ENCODE measurements around the gene CPA2. TPM values are rescaled to one million over a fixed set of nuclear protein-coding genes. Genes with fewer than 3 reads are reported as not detected.

CPA2 gene
- total and polyA plus RNA-seq, 7 donors = 0.23 to 0.32 (median 0.30) TPM; not detected in 4

DNA sequence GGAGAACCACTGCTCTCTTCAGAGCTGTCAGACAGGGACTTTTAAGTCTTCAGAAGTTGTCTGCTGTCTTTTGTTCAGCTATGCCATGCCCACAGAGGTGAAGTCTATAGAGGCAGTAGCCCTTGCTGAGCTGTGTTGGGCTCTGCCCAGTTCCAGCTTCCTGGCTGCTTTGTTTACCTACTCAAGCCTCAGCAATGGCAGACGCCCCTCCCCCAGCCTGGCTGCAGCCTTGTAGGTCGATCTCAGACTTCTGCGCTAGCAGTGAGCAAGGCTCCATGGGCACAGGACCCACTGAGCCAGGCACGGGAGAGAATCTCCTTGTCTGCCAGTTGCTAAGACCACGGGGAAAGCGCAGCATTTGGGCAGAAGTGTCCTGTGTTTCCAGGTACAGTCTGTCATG lies 12.1 kb upstream of the CPA2 start:
- Histone ChIP-seq H3K9me3 (peaks cover 24% of the 10 kb centered on the region), H3K36me3 (ENCODE audit: insufficient read depth in 1 of 2, low read depth in 1 of 2) (no peaks in the 10 kb centered on the region), H3K27me3 (ENCODE audit: insufficient read depth in 3 of 3, low read length in 2 of 3) (no peaks in the 10 kb centered on the region), H3K27ac (no peak overlapping the region), H3K4me3 (no peak overlapping the region), H3K4me1 (no peaks in the 10 kb centered on the region)
- TF ChIP-seq, protein P1, sequence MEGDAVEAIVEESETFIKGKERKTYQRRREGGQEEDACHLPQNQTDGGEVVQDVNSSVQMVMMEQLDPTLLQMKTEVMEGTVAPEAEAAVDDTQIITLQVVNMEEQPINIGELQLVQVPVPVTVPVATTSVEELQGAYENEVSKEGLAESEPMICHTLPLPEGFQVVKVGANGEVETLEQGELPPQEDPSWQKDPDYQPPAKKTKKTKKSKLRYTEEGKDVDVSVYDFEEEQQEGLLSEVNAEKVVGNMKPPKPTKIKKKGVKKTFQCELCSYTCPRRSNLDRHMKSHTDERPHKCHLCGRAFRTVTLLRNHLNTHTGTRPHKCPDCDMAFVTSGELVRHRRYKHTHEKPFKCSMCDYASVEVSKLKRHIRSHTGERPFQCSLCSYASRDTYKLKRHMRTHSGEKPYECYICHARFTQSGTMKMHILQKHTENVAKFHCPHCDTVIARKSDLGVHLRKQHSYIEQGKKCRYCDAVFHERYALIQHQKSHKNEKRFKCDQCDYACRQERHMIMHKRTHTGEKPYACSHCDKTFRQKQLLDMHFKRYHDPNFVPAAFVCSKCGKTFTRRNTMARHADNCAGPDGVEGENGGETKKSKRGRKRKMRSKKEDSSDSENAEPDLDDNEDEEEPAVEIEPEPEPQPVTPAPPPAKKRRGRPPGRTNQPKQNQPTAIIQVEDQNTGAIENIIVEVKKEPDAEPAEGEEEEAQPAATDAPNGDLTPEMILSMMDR (IDR thresholded peaks at IDR 0.05) = no peak
- ATAC-seq (no peak), DNase-seq (no peak)
- intact Hi-C loops (cut with DNase I) = no loop called here
- 79 to 93% (median 88%) methylated on average over 6 of the region's 6 CpGs for WGBS, 3 donors

DNA sequence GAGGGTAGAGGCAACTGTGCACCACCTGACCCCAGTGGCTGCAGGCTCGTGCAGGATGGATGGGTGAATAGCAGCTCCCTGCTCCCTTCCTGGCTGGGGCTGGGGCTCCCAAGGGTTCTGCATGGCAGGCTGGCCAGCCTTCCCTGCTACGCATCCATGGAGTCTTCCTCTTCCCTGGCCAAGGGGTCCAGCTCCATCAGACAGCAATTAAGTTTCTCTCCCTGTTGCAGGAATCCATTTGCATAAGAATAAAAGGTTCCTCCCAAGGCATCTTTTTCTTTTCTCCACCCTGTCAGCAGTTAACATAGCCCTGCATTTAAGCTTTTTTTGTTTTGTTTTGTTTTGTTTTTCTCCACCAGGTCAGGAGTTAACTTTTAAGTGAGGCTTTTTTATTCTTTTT lies 10.0 kb upstream of the CPA2 start:
- Histone ChIP-seq H3K36me3 (ENCODE audit: insufficient read depth in 1 of 2, low read depth in 1 of 2) (no peaks in the 10 kb centered on the region), H3K27me3 (ENCODE audit: insufficient read depth in 3 of 3, low read length in 2 of 3) (no peaks in the 10 kb centered on the region), H3K4me3 (no peak overlapping the region), H3K4me1 (no peaks in the 10 kb centered on the region), H3K27ac (no peak overlapping the region), H3K9me3 (peaks cover 29% of the 10 kb centered on the region)
- TF ChIP-seq, protein P1 (IDR thresholded peaks at IDR 0.05) = no peak
- ATAC-seq = no peak
- no peak for DNase-seq
- 63 to 84% (median 84%) methylated on average over 2 of the region's 2 CpGs for WGBS, 3 donors
- intact Hi-C loops (cut with DNase I) = no loop called here

DNA sequence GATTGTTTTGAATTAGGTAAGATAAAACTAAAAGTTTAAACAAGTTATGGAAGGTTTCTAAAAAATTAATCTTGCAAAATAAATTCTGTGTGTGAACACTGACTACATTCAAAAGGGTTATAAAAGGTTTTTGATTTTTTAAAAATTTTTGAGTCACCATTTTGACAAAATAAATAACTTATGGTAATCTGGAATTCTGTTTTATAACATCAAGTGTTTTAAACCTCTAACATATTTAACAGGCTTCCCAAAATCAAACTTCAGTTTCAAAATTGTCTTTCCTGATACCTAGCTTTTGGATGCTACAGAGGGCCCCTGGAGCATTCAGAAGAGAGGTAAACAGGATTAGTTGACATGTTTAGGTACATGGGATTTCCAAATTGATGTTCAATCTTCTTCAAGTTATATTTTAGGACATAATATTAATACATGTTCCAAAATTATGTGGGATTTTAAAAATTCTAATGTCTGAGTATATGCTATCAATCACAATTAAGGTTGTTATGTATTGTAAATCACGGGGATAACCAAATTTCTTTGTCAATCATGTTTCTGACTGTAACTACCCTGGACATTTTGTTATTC lies 8.1 kb upstream of the CPA2 start:
- 79 to 84% (median 83%) methylated on average over 1 of the region's 1 CpG for WGBS, 3 donors
- H3K36me3 ChIP-seq (ENCODE audit: insufficient read depth in 1 of 2, low read depth in 1 of 2) = no peaks in the 10 kb centered on the region
- H3K27ac ChIP-seq = no peak overlapping the region
- ATAC-seq (no peak), DNase-seq (no peak)
- no peak overlapping the region for H3K4me3 ChIP-seq
- no peaks in the 10 kb centered on the region for H3K27me3 ChIP-seq (ENCODE audit: insufficient read depth in 3 of 3, low read length in 2 of 3)
- TF ChIP-seq, protein P1 (IDR thresholded peaks at IDR 0.05) = no peak
- H3K9me3 ChIP-seq = peaks cover 29% of the 10 kb centered on the region
- no peaks in the 10 kb centered on the region for H3K4me1 ChIP-seq
- intact Hi-C loops (cut with DNase I) = no loop called here

DNA sequence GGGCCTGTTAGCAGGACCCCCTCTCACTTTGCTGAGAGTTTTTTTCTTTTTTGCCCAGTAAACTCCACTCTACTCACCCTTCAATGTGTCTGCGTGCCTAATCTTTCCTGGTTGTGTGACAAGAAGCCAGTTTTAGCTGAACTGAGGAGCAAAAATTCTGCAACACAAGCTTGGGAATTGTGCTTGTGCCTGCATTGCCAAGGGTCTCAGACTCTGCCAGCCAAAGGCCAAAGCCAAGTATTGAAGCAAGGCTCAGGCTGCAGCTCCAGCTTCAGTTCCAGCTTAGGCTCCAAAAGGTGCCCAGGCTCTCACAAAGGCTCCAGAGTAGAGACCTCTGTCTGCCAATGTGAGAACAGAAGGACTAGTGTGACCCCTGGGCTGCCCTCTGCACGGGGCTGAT lies 4.2 kb upstream of the CPA2 start:
- Histone ChIP-seq H3K27ac (no peak overlapping the region), H3K4me3 (no peak overlapping the region), H3K9me3 (peaks cover 17% of the 10 kb centered on the region), H3K36me3 (ENCODE audit: insufficient read depth in 1 of 2, low read depth in 1 of 2) (no peaks in the 10 kb centered on the region), H3K4me1 (no peaks in the 10 kb centered on the region), H3K27me3 (ENCODE audit: insufficient read depth in 3 of 3, low read length in 2 of 3) (peaks cover 0 to 6% (median 2%) of the 10 kb centered on the region in 3 donors)
- TF ChIP-seq, protein P1 (IDR thresholded peaks at IDR 0.05) = no peak
- intact Hi-C loops (cut with DNase I) = no loop called here
- 24 to 50% (median 31%) methylated on average over 2 of the region's 2 CpGs for WGBS, 3 donors
- DNase-seq (no peak), ATAC-seq (no peak)

DNA sequence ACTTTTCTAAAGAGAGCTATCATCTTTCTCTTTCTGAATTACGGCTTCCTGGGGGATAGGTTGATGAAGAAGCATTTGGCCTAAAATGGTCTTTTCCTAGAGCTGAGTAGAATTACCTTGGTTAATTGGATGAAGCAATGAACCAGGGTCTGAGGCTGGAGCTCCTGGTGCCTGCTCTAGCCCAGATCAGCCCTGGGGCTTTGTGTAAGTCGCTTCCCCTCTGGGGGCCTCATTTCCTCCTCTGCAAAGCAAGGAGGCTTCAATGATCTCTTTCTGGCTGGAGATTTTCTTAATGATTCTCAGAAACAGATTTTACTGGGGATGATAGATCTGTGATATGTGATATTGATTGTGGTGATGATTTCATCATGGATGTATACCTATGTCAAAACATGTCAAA lies 3.5 kb upstream of the CPA2 start:
- Histone ChIP-seq H3K4me3 (no peak overlapping the region), H3K4me1 (no peaks in the 10 kb centered on the region), H3K36me3 (ENCODE audit: insufficient read depth in 1 of 2, low read depth in 1 of 2) (no peaks in the 10 kb centered on the region), H3K27ac (no peak overlapping the region), H3K9me3 (peaks cover 15% of the 10 kb centered on the region), H3K27me3 (ENCODE audit: insufficient read depth in 3 of 3, low read length in 2 of 3) (peaks cover 0 to 6% (median 2%) of the 10 kb centered on the region in 3 donors)
- no peak for DNase-seq
- 61 to 83% (median 83%) methylated on average over 2 of the region's 2 CpGs for WGBS, 3 donors
- no peak for ATAC-seq
- intact Hi-C loops (cut with DNase I) = no loop called here
- TF ChIP-seq, protein P1 (IDR thresholded peaks at IDR 0.05) = no peak
